Muscle of back (tissue), 11 donors: ENCODE results near the gene C17orf107. TPM values are rescaled to one million over a fixed set of nuclear protein-coding genes. Genes with fewer than 3 reads are reported as not detected.

Experiments used
- DNase-seq, 3 donors: peaks; one replicate each; pipeline versions ENCODE4 v3.0.0 to v3.0.0-alpha.2; 2013
- polyA plus RNA-seq, 10 donors: library from polyadenylated mRNA; unstranded; fragments of 120-200 nt; gene quantifications; one replicate each; pipeline ENCODE4 v1.2.1, GENCODE V29; 2013; ENCODE audit not compliant: insufficient read length in 10 of 10

The C17orf107 gene
- polyA plus RNA-seq, 10 donors = 0.67 to 2.1 (median 1.4) TPM

DNA sequence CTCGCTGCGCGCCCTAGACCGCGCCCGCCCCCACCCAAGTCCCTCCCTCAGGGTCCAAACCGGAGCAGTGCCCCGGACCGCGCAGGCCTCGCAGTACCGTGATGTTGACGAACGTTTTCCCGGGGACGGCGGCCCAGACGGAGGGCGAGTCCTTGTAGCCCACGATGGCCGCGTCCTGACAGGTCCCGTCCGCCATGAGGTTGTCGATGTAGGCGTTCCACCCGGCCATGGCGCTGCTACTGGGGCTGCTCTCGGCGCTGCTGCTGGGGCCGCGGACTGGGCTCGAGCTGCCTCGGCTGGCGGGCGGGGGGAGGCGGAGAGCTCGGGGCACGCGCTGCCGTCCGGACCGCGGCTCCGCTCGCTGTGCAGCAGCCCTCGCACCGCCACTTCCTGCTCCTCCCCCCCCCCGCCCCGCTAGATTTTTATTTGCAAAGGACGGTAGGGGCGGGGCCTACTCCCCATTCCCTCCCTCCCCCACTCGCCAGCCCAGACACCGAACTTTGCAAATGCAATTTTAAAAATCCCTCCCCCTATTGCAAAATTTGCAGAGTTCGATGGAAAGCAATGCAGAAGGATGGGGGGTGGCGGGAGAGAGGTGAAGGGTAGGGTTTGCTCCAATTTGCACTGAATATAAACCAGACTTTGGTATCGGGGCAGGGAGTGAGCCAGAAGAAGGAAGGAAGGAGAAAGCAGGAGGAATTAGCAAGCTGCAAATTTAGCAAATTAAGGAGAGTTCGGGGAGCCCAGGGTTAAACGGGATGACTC, 49.0 kb downstream of the C17orf107 start, which contains the start of gene PFN1:
PFN1 (minus strand) TSS at position 365 of the 765 bp plus-strand sequence; CDS start at position 229, 136 bp downstream.
- peak; percentile 94 to 98 (median 94) for DNase-seq

DNA sequence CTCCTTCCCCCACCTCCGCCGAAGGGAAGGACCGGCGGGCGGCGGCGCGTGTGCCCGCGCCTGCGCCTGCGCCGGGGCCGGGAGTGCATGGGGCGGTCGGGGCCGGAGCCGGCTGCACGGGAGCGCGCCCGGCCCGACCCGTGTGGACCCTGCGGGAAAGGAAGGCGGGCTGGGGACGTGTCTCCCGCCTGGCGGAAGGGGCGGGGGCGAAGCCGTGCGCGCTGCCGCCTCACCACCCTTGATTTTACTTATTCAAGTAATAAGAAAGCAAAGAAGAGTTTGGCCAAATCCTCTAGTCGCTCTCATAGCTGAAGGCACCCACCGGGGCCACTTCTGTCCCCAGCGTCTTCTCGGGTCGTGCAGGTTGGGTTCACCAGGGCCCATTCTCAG, 49.6 kb downstream of the C17orf107 start:
- DNase-seq = peak; percentile 93 to 96 (median 93)

DNA sequence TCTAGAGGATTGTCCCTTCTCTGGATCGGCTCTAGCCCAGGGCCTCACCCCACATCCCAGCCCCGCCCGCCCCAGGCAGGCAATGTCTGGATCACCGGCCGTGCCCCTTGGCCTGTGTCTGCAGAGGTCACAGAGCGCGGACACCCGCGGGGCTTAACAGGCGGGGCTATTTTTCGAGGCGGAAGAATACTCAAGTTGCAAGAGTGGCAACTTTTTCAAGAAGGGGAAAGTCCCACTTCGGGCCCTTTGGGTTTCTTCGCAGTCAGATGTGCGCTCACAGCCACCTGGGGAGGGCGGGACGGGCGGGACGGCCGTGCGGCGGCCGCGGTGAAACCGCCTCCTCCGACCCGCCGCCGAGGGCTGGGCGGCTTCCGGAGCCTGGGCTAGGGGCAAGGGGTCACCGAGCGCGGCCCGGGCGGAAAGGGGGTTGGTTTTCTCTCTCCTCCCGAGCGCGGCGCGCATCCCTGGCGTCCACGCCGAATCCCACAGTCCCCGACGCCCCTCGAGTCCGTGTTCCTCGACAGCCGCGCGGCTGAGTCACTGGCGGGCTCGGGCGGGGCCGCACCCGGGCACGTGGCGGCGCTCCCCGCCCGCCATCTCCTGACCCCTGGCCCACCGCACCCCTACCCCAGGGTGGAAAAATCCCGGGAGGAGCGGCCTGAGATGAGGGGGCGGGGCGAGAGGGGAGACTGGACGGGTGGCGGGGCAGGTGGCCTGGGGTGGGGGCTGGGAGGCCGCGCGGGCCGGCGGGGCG, 50.2 kb downstream of the C17orf107 start:
- DNase-seq = peak; percentile 55 to 84 (median 73)

DNA sequence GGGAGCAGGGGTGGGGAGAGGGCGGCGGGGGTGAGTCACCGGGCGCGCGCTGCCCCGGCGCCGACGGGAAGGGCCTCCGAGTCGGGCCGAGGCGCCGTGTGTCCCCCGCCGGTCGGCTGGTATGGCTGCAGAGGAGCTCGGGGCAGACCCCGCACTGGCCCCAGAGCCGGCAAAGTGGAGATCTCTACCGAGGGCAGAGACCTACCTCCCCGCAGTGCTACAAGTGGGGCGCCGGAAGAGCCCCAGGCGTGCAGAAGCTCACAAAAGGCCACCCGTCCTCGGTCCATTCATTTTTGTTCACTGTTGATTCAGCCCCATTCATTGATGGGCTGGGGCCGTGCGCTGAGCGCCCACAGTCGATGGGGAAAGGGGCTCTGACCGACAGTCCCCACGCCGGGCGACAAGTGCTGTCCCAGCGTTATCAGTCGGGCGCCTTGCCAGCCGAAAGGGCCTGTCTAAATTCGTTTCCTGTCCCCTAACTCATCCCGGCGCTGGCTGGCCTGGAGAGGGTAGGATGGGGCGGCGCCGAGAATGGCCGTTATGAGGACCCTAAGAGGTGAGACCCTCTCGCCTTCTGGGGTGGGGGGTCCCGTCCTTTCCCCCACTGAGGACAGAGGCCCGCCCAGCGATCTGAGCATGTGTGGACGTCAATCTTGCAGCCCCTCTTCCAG, 50.9 kb downstream of the C17orf107 start:
- peak in 2 of 3 donors; percentile 48 to 79 for DNase-seq

GRCh38 chr17:4950746-4951204, 51.4 kb downstream of the C17orf107 start, which contains the start of gene ENO3:
Gene ENO3 (plus strand): TSS chr17:4951119. CDS start chr17:4951830, 711 bp downstream.
- DNase-seq = peak in 2 of 3 donors; percentile 46 to 51

DNA sequence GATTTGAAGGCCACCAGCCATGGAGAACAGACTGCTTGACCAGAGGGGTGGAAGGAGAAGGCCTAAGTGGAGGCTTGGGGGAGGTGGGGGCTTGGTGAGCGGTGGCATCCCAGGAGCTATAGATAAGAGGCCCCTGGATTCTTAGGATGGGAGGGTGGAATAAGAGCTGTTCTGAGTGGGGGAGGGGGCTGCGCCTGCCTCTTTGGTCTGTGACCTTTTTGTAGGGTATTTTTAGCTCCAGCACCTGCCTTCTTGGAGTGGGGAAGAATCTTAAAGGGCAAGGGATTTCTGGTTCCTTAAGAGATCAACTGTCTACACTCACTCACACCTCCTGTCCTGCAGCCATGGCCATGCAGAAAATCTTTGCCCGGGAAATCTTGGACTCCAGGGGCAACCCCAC, 52.1 kb downstream of the C17orf107 start:
- DNase-seq = peak in 1 of 3 donors; percentile 58

Other genes starting within 250 kb of the C17orf107 start
- gene PELP1, start 195.4 kb upstream of the C17orf107 start, polyA plus RNA-seq = 10 to 100 TPM; 26.8 to 34.6 (median 31.6) TPM
- gene ARRB2, start 188.9 kb upstream of the C17orf107 start, polyA plus RNA-seq = 10 to 100 TPM; 17.8 to 25.8 (median 20.3) TPM
- 10 to 100 TPM; 13.4 to 17.4 (median 15.8) TPM for gene MED11, start 168.1 kb upstream of the C17orf107 start, polyA plus RNA-seq
- gene ZMYND15, start 159.7 kb upstream of the C17orf107 start, polyA plus RNA-seq = under 1 TPM; 0.19 to 0.52 (median 0.30) TPM
- 1 to 10 TPM; 3.2 to 6.0 (median 5.2) TPM for gene CXCL16, start 159.6 kb upstream of the C17orf107 start, polyA plus RNA-seq
- gene TM4SF5, start 127.7 kb upstream of the C17orf107 start, polyA plus RNA-seq = not detected
- gene VMO1, start 113.2 kb upstream of the C17orf107 start, polyA plus RNA-seq = 1 to 10 TPM; 3.9 to 8.3 (median 5.8) TPM
- gene GLTPD2, start 110.6 kb upstream of the C17orf107 start, polyA plus RNA-seq = under 1 TPM in 9 of 10 donors, not detected in 1; 0.40 to 0.79 (median 0.56) TPM
- gene PSMB6, start 103.4 kb upstream of the C17orf107 start, polyA plus RNA-seq = 100 to 1,000 TPM in 4 of 10 donors, 10 to 100 TPM in 6; 88.8 to 107 (median 96.2) TPM
- 10 to 100 TPM; 15.4 to 35.0 (median 24.6) TPM for gene PLD2, start 92.4 kb upstream of the C17orf107 start, polyA plus RNA-seq
- 10 to 100 TPM; 24.8 to 47.0 (median 30.4) TPM for gene MINK1, start 66.2 kb upstream of the C17orf107 start, polyA plus RNA-seq
- 1 to 10 TPM in 8 of 10 donors, under 1 TPM in 2; 0.67 to 5.5 (median 1.7) TPM for gene CHRNE, start 3.6 kb downstream of the C17orf107 start, polyA plus RNA-seq
- gene GP1BA, start 32.7 kb downstream of the C17orf107 start, polyA plus RNA-seq = 1 to 10 TPM in 4 of 10 donors, under 1 TPM in 6; 0.58 to 1.7 (median 0.81) TPM
- 10 to 100 TPM; 41.8 to 58.0 (median 49.9) TPM for gene SLC25A11, start 40.5 kb downstream of the C17orf107 start, polyA plus RNA-seq
- gene RNF167, start 40.7 kb downstream of the C17orf107 start, polyA plus RNA-seq = 10 to 100 TPM; 61.9 to 77.7 (median 68.3) TPM
- gene PFN1, start 49.0 kb downstream of the C17orf107 start, polyA plus RNA-seq = 100 to 1,000 TPM; 282 to 440 (median 354) TPM
- 1,000 to 10,000 TPM in 9 of 10 donors, 100 to 1,000 TPM in 1; 770 to 2,512 (median 1,687) TPM for gene ENO3, start 51.6 kb downstream of the C17orf107 start, polyA plus RNA-seq
- gene SPAG7, start 68.3 kb downstream of the C17orf107 start, polyA plus RNA-seq = 100 to 1,000 TPM in 2 of 10 donors, 10 to 100 TPM in 8; 78.8 to 113 (median 81.3) TPM
- gene CAMTA2, start 88.1 kb downstream of the C17orf107 start, polyA plus RNA-seq = 10 to 100 TPM; 14.6 to 33.9 (median 21.6) TPM
- gene INCA1, start 98.0 kb downstream of the C17orf107 start, polyA plus RNA-seq = 1 to 10 TPM; 3.0 to 6.9 (median 4.2) TPM
- gene KIF1C, start 98.4 kb downstream of the C17orf107 start, polyA plus RNA-seq = 100 to 1,000 TPM in 5 of 10 donors, 10 to 100 TPM in 5; 74.9 to 113 (median 100) TPM
- under 1 TPM in 8 of 10 donors, not detected in 2; 0.07 to 0.28 (median 0.15) TPM for gene SLC52A1, start 135.9 kb downstream of the C17orf107 start, polyA plus RNA-seq
- 10 to 100 TPM in 7 of 10 donors, 1 to 10 TPM in 3; 8.2 to 14.2 (median 10.8) TPM for gene ZFP3, start 178.9 kb downstream of the C17orf107 start, polyA plus RNA-seq
- 10 to 100 TPM in 8 of 10 donors, 1 to 10 TPM in 2; 8.6 to 33.3 (median 10.7) TPM for gene ZNF232, start 212.3 kb downstream of the C17orf107 start, polyA plus RNA-seq
- 10 to 100 TPM in 5 of 10 donors, 1 to 10 TPM in 5; 5.1 to 38.9 (median 10.5) TPM for gene USP6, start 216.5 kb downstream of the C17orf107 start, polyA plus RNA-seq